H7 (cell line): ENCODE data around the gene SUPT4H1. TPM values are rescaled to one million over a fixed set of nuclear protein-coding genes. Genes with fewer than 3 reads are reported as not detected.

ENCODE experiments used
- DNase-seq: peaks from one replicate; pipeline ENCODE4 v3.0.0; 2012
- H3K27me3 ChIP-seq: 2 replicates; pipeline ENCODE4 v1.6.0; 2011; ENCODE audit warnings: mild to moderate bottlenecking, low read length; ENCODE audit not compliant: control insufficient read depth, insufficient read depth
- H3K36me3 ChIP-seq: replicated peaks from 2 replicates; pipeline ENCODE4 v1.5.1; 2011; ENCODE audit warnings: low read length; ENCODE audit not compliant: control insufficient read depth, insufficient read depth
- H3K4me3 ChIP-seq: 2 replicates; pipeline ENCODE4 v1.5.1; 2011; ENCODE audit warnings: low read depth, mild to moderate bottlenecking, control low read depth, low read length, moderate library complexity; ENCODE audit not compliant: insufficient read depth
- total RNA-seq: library from RNA; depleted of rRNA; stranded (reverse); fragments of >200 nt; shearing (Covaris generic); gene quantifications from 2 replicates; pipeline ENCODE4 v1.2.3, GENCODE V29; 2014

The SUPT4H1 gene
- total RNA-seq, 1 experiment from 2014 or later, result 91.6 TPM

- Histone ChIP-seq H3K4me3 (no peak overlapping the region), H3K27me3 (peaks cover 23% of the 10 kb centered on the region), H3K36me3 (peaks cover 7% of the 10 kb centered on the region)
- DNase-seq, result peak; percentile 51
These were observed 24.4 kb downstream of the SUPT4H1 start for GRCh38 chr17:58327363-58328194.

GRCh38 chr17:58326609-58327362 lies 25.2 kb downstream of the SUPT4H1 start:
- H3K27me3 ChIP-seq, result peaks cover 23% of the 10 kb centered on the region
- DNase-seq, result peak; percentile 30
- no peak overlapping the region for H3K4me3 ChIP-seq
- H3K36me3 ChIP-seq, result peaks cover 9% of the 10 kb centered on the region

- Histone ChIP-seq H3K4me3 (no peak overlapping the region), H3K36me3 (peaks cover 9% of the 10 kb centered on the region), H3K27me3 (peaks cover 23% of the 10 kb centered on the region)
- peak; percentile 44 for DNase-seq
These were observed 26.0 kb downstream of the SUPT4H1 start for GRCh38 chr17:58325976-58326468.

GRCh38 chr17:58325289-58325726 lies 26.7 kb downstream of the SUPT4H1 start:
- Histone ChIP-seq H3K4me3 (no peak overlapping the region), H3K36me3 (peaks cover 5% of the 10 kb centered on the region), H3K27me3 (peaks cover 23% of the 10 kb centered on the region)
- peak; percentile 94 for DNase-seq

- Histone ChIP-seq H3K36me3 (peaks cover 3% of the 10 kb centered on the region), H3K4me3 (peak overlapping the region; percentile 59), H3K27me3 (peaks cover 23% of the 10 kb centered on the region)
- peak; percentile 94 for DNase-seq
These were observed 27.4 kb downstream of the SUPT4H1 start for GRCh38 chr17:58324409-58325288.

- no peak for DNase-seq
- peaks cover 3% of the 10 kb centered on the region for H3K36me3 ChIP-seq
- H3K4me3 ChIP-seq, result peak overlapping the region; percentile 59
- H3K27me3 ChIP-seq, result peaks cover 23% of the 10 kb centered on the region
These were observed 28.0 kb downstream of the SUPT4H1 start for GRCh38 chr17:58324056-58324408.

- H3K27me3 ChIP-seq, result peaks cover 23% of the 10 kb centered on the region
- peak overlapping the region; percentile 59; the same call in 1 of the 2 replicates for H3K4me3 ChIP-seq
- DNase-seq, result peak; percentile 43
- peaks cover 3% of the 10 kb centered on the region for H3K36me3 ChIP-seq
These were observed 28.5 kb downstream of the SUPT4H1 start for GRCh38 chr17:58323366-58324055.

GRCh38 chr17:58322581-58323185 lies 29.3 kb downstream of the SUPT4H1 start:
- DNase-seq, result peak; percentile 46
- Histone ChIP-seq H3K4me3 (no peak overlapping the region), H3K27me3 (peaks cover 23% of the 10 kb centered on the region), H3K36me3 (peaks cover 3% of the 10 kb centered on the region)

- H3K27me3 ChIP-seq, result peaks cover 23% of the 10 kb centered on the region
- H3K4me3 ChIP-seq, result no peak overlapping the region
- peak; percentile 26 for DNase-seq
- H3K36me3 ChIP-seq, result peaks cover 3% of the 10 kb centered on the region
These were observed 30.2 kb downstream of the SUPT4H1 start for GRCh38 chr17:58321571-58322525.

GRCh38 chr17:58320570-58321323 lies 31.3 kb downstream of the SUPT4H1 start:
- H3K4me3 ChIP-seq, result no peak overlapping the region
- H3K36me3 ChIP-seq, result peaks cover 4% of the 10 kb centered on the region
- peaks cover 23% of the 10 kb centered on the region for H3K27me3 ChIP-seq
- DNase-seq, result no peak

GRCh38 chr17:58320163-58320558 lies 31.8 kb downstream of the SUPT4H1 start:
- Histone ChIP-seq H3K4me3 (no peak overlapping the region), H3K36me3 (peaks cover 4% of the 10 kb centered on the region), H3K27me3 (peaks cover 23% of the 10 kb centered on the region)
- DNase-seq, result no peak
